Activated CD4-positive, alpha-beta memory T cell treated with anti-CD3 and anti-CD28 coated beads for 36 hours (primary cell): ENCODE measurements around the gene LHX6. TPM values are rescaled to one million over a fixed set of nuclear protein-coding genes. Genes with fewer than 3 reads are reported as not detected.

Source experiments
- CTCF ChIA-PET: fragments of 350-600 bp; sonication (Branson Sonifier 250); formaldehyde crosslinking; loops from one replicate; lab custom pipeline; 2021; ENCODE audit warnings: antibody characterized with exemption, inconsistent platforms; lab: Charles Lee
- POLR2A ChIA-PET: fragments of 350-600 bp; sonication (Branson Sonifier 250); formaldehyde crosslinking; loops from one replicate; lab custom pipeline; 2021; ENCODE audit warnings: antibody characterized with exemption; lab: Charles Lee
- DNase-seq: peaks from one replicate; pipeline ENCODE4 v3.0.0-alpha.2; 2020
- H3K27ac Mint-ChIP-seq: one replicate; pipeline ENCODE4 v1.8.0; 2021; ENCODE audit warnings: mixed read lengths
- H3K27me3 Mint-ChIP-seq: one replicate; pipeline ENCODE4 v1.8.0; 2021; ENCODE audit warnings: mixed read lengths
- H3K36me3 Mint-ChIP-seq: one replicate; pipeline ENCODE4 v1.8.0; 2021; ENCODE audit warnings: mixed read lengths
- H3K4me1 Mint-ChIP-seq: one replicate; pipeline ENCODE4 v1.8.0; 2021; ENCODE audit warnings: low read depth, mixed read lengths
- H3K4me3 Mint-ChIP-seq: one replicate; pipeline ENCODE4 v1.8.0; 2021; ENCODE audit warnings: mild to moderate bottlenecking, mixed read lengths
- H3K9me3 Mint-ChIP-seq: one replicate; pipeline ENCODE4 v1.8.0; 2021; ENCODE audit warnings: mixed read lengths
- intact Hi-C: fragments of 100-400 bp; cut with micrococcal nuclease; formaldehyde crosslinking; loops from one replicate; pipeline ENCODE4 v1.15.1; 2023
- total RNA-seq, 2 experiments: library from RNA; stranded (reverse); gene quantifications; one replicate each; pipeline ENCODE4 v1.2.3, GENCODE V29; 2021

Gene LHX6
- total RNA-seq, 2 experiments from 2014 or later = not detected

GRCh38 chr9:122155796-122156195, 73.0 kb downstream of the LHX6 start:
- Mint-ChIP-seq H3K36me3 (peaks cover 7% of the 10 kb centered on the region), H3K27ac (no peak overlapping the region), H3K4me1 (peaks cover 39% of the 10 kb centered on the region), H3K4me3 (no peak overlapping the region), H3K27me3 (peaks cover 2% of the 10 kb centered on the region), H3K9me3 (no peaks in the 10 kb centered on the region)
- intact Hi-C loops = no loop called here
- no peak for DNase-seq
- CTCF ChIA-PET = interaction anchor here (0.9 to 1.0 kb wide), 2 partner anchors 57 to 195 kb away, joined by 6 read pairs; no protein-coding TSS in a partner anchor
- POLR2A ChIA-PET = no interaction called here

Other genes with a start within 250 kb of the LHX6 start
- under 1 TPM; 0.97 TPM for gene TTLL11, start 135.6 kb downstream of the LHX6 start, total RNA-seq
- gene NDUFA8, start 69.2 kb downstream of the LHX6 start, total RNA-seq = 10 to 100 TPM; 48.3 to 53.3 TPM
- gene MORN5, start 69.0 kb downstream of the LHX6 start, total RNA-seq = not detected
- gene RBM18, start 35.9 kb upstream of the LHX6 start, total RNA-seq = 10 to 100 TPM; 25.1 to 25.9 TPM
- 10 to 100 TPM; 47.2 to 52.5 TPM for gene MRRF, start 35.9 kb upstream of the LHX6 start, total RNA-seq
- under 1 TPM in 1 of 2 experiments, not detected in 1; 0.07 TPM for gene PTGS1, start 142.1 kb upstream of the LHX6 start, total RNA-seq
- not detected for gene OR1J1, start 249.0 kb upstream of the LHX6 start, total RNA-seq